Mucosa of rectum (tissue), 2 donors: ENCODE data around the gene P4HTM.
A peak's percentile ranks its signal among the peaks of the same experiment; 100 is the strongest.

Experiments used
- H3K27ac ChIP-seq, 2 donors: one replicate each; pipeline ENCODE4 v1.7.0; 2013; ENCODE audit warnings: inconsistent platforms in 2 of 2, low read depth in 2 of 2, low read length in 2 of 2
- H3K27me3 ChIP-seq, 2 donors: one replicate each; pipeline ENCODE4 v1.7.0; 2013; ENCODE audit warnings: low read length in 2 of 2; ENCODE audit not compliant: control insufficient read depth in 2 of 2, insufficient read depth in 2 of 2
- H3K36me3 ChIP-seq, 2 donors: one replicate each; pipeline ENCODE4 v1.7.0; 2013; ENCODE audit warnings: low read length in 2 of 2; ENCODE audit not compliant: control insufficient read depth in 2 of 2, insufficient read depth in 2 of 2
- H3K4me1 ChIP-seq, 2 donors: one replicate each; pipeline ENCODE4 v1.7.0; 2013; ENCODE audit warnings: low read length in 2 of 2, mild to moderate bottlenecking in 1 of 2; ENCODE audit not compliant: control insufficient read depth in 2 of 2, insufficient read depth in 2 of 2
- H3K4me3 ChIP-seq, 2 donors: one replicate each; pipeline ENCODE4 v1.7.0; 2013; ENCODE audit warnings: low read length in 2 of 2
- H3K9ac ChIP-seq, 2 donors: one replicate each; pipeline ENCODE4 v1.7.0; 2013; ENCODE audit warnings: low read length in 2 of 2, low read depth in 1 of 2, mild to moderate bottlenecking in 1 of 2
- H3K9me3 ChIP-seq, 2 donors: one replicate each; pipeline ENCODE4 v1.7.0; 2013; ENCODE audit warnings: low read length in 2 of 2; ENCODE audit not compliant: control insufficient read depth in 2 of 2
- donor health status: healthy.
- donor health status: Normal muscosa, but diverticular disease.

P4HTM gene

GRCh38 chr3:49016414-49017228, 26.6 kb downstream of the P4HTM start:
- H3K36me3 ChIP-seq: peaks cover 40 to 48% of the 10 kb centered on the region in 2 donors

GRCh38 chr3:49017229-49017970, 27.4 kb downstream of the P4HTM start:
- peaks cover 14 to 33% of the 10 kb centered on the region in 2 donors for H3K4me1 ChIP-seq

More at GRCh38 chr3:49016414-49017228, 26.6 kb downstream of the P4HTM start:
- Histone ChIP-seq H3K4me1 (peaks cover 14 to 32% of the 10 kb centered on the region in 2 donors), H3K9me3 (no peaks in the 10 kb centered on the region), H3K27ac (peak overlapping the region in 1 of 2 donors; percentile 88), H3K4me3 (no peak overlapping the region), H3K9ac (peak overlapping the region in 1 of 2 donors; percentile 14), H3K27me3 (no peaks in the 10 kb centered on the region)

GRCh38 chr3:49017971-49018706, 28.1 kb downstream of the P4HTM start, which contains the start of gene DALRD3:
Gene DALRD3, minus strand, starts transcription at chr3:49018580. Its CDS starts 16 bp downstream, at chr3:49018564.
- H3K9ac ChIP-seq: peak within 1 kb of the TSS; percentile 81 to 99
- peak within 1 kb of the TSS; percentile 100 for H3K27ac ChIP-seq
- peaks cover 28 to 37% of the 10 kb centered on the region in 2 donors for H3K36me3 ChIP-seq
- H3K4me3 ChIP-seq: peak within 1 kb of the TSS; percentile 80 to 82
- peaks cover 21 to 40% of the 10 kb centered on the region in 2 donors for H3K4me1 ChIP-seq
- H3K27me3 ChIP-seq: no peaks in the 10 kb centered on the region
- H3K9me3 ChIP-seq: no peaks in the 10 kb centered on the region

More at GRCh38 chr3:49017229-49017970, 27.4 kb downstream of the P4HTM start:
- H3K4me3 ChIP-seq: peak overlapping the region; percentile 80 to 82
- H3K9me3 ChIP-seq: no peaks in the 10 kb centered on the region
- H3K27me3 ChIP-seq: no peaks in the 10 kb centered on the region
- H3K36me3 ChIP-seq: peaks cover 35 to 40% of the 10 kb centered on the region in 2 donors
- peak overlapping the region; percentile 81 to 99 for H3K9ac ChIP-seq
- peak overlapping the region; percentile 88 to 100 for H3K27ac ChIP-seq

- no peaks in the 10 kb centered on the region for H3K27me3 ChIP-seq
- peak overlapping the region; percentile 88 to 100 for H3K27ac ChIP-seq
- H3K36me3 ChIP-seq: peaks cover 23 to 31% of the 10 kb centered on the region in 2 donors
- H3K9me3 ChIP-seq: no peaks in the 10 kb centered on the region
- peaks cover 23 to 37% of the 10 kb centered on the region in 2 donors for H3K4me1 ChIP-seq
- H3K9ac ChIP-seq: peak overlapping the region; percentile 81 to 99
- H3K4me3 ChIP-seq: peak overlapping the region; percentile 80 to 82
These were observed 28.6 kb downstream of the P4HTM start for GRCh38 chr3:49018707-49019006.

- H3K9me3 ChIP-seq: no peaks in the 10 kb centered on the region
- peak overlapping the region; percentile 96 to 99 for H3K9ac ChIP-seq
- H3K27me3 ChIP-seq: no peaks in the 10 kb centered on the region
- peaks cover 27 to 33% of the 10 kb centered on the region in 2 donors for H3K36me3 ChIP-seq
- H3K4me1 ChIP-seq: peaks cover 23 to 37% of the 10 kb centered on the region in 2 donors
- peak overlapping the region; percentile 82 to 95 for H3K4me3 ChIP-seq
- H3K27ac ChIP-seq: peak overlapping the region; percentile 100
These were observed 29.9 kb downstream of the P4HTM start for GRCh38 chr3:49019941-49020329.

GRCh38 chr3:49020330-49021212, 30.5 kb downstream of the P4HTM start:
- Histone ChIP-seq H3K27me3 (no peaks in the 10 kb centered on the region), H3K4me1 (peaks cover 25 to 37% of the 10 kb centered on the region in 2 donors), H3K4me3 (peak overlapping the region; percentile 82 to 95), H3K27ac (peak overlapping the region; percentile 100), H3K36me3 (peaks cover 28 to 33% of the 10 kb centered on the region in 2 donors), H3K9ac (peak overlapping the region; percentile 96 to 99), H3K9me3 (no peaks in the 10 kb centered on the region)

GRCh38 chr3:49021213-49021812, 31.3 kb downstream of the P4HTM start:
- Histone ChIP-seq H3K36me3 (peaks cover 25 to 33% of the 10 kb centered on the region in 2 donors), H3K4me1 (peaks cover 26 to 37% of the 10 kb centered on the region in 2 donors)

GRCh38 chr3:49021813-49022687, 32.0 kb downstream of the P4HTM start, which contains the start of gene NDUFAF3:
Gene NDUFAF3, plus strand, starts transcription at chr3:49022121. Its CDS starts 24 bp downstream, at chr3:49022145.
- no peaks in the 10 kb centered on the region for H3K9me3 ChIP-seq
- H3K36me3 ChIP-seq: peaks cover 29 to 37% of the 10 kb centered on the region in 2 donors
- H3K9ac ChIP-seq: peak within 1 kb of the TSS; percentile 96 to 99
- H3K4me3 ChIP-seq: peak within 1 kb of the TSS; percentile 82 to 95
- no peaks in the 10 kb centered on the region for H3K27me3 ChIP-seq
- peaks cover 25 to 35% of the 10 kb centered on the region in 2 donors for H3K4me1 ChIP-seq
- H3K27ac ChIP-seq: peak within 1 kb of the TSS; percentile 100

More at GRCh38 chr3:49021213-49021812, 31.3 kb downstream of the P4HTM start:
- Histone ChIP-seq H3K27ac (peak overlapping the region; percentile 100), H3K27me3 (no peaks in the 10 kb centered on the region), H3K9me3 (no peaks in the 10 kb centered on the region), H3K9ac (peak overlapping the region; percentile 96 to 99), H3K4me3 (peak overlapping the region; percentile 82 to 95)
